OCI-LY1 (cell line): ENCODE data around the gene CREB3L2.

Experiments
- CTCF ChIP-seq: fragments of 200-600 bp; sonication (generic), shearing (Covaris generic); IDR thresholded peaks from 2 replicates; pipeline ENCODE4 v1.5.1; 2017; ENCODE audit warnings: mild to moderate bottlenecking, antibody characterized with exemption, low read length, moderate library complexity, mixed read lengths
- EZH2 ChIP-seq: fragments of 200-600 bp; sonication (generic), shearing (Covaris generic); IDR thresholded peaks from 2 replicates; pipeline ENCODE4 v1.8.0; 2017; ENCODE audit warnings: borderline replicate concordance, mixed run types, mild to moderate bottlenecking, antibody characterized with exemption, low read length, moderate library complexity, mixed read lengths

GRCh38 chr7:137930581-137930980 is 71.3 kb downstream of the CREB3L2 start:
- TF ChIP-seq CTCF (no peak), EZH2 (no peak)
